Peyer's patch (tissue), 4 donors: ENCODE measurements around the gene PTCH1.
A peak's percentile ranks its signal among the peaks of the same experiment; 100 is the strongest.

Source experiments
- POLR2A ChIP-seq, 2 donors: fragments of 450-650 bp; IDR thresholded peaks; one replicate each; pipeline ENCODE4 v1.5.1; 2017; ENCODE audit warnings: antibody characterized with exemption in 2 of 2, mild to moderate bottlenecking in 2 of 2, moderate library complexity in 2 of 2
- TF ChIP-seq, protein P1 (sequence below), 6 experiments: fragments of 450-650 bp in 4 of 6; fragments of 200-600 bp in 2 of 6; sonication (generic) in 1 of 6; IDR thresholded peaks; one replicate each; pipeline ENCODE4 v1.5.1; 2017 to 2019; ENCODE audit warnings: antibody characterized with exemption in 6 of 6, mild to moderate bottlenecking in 3 of 6, moderate library complexity in 1 of 6

DNA sequence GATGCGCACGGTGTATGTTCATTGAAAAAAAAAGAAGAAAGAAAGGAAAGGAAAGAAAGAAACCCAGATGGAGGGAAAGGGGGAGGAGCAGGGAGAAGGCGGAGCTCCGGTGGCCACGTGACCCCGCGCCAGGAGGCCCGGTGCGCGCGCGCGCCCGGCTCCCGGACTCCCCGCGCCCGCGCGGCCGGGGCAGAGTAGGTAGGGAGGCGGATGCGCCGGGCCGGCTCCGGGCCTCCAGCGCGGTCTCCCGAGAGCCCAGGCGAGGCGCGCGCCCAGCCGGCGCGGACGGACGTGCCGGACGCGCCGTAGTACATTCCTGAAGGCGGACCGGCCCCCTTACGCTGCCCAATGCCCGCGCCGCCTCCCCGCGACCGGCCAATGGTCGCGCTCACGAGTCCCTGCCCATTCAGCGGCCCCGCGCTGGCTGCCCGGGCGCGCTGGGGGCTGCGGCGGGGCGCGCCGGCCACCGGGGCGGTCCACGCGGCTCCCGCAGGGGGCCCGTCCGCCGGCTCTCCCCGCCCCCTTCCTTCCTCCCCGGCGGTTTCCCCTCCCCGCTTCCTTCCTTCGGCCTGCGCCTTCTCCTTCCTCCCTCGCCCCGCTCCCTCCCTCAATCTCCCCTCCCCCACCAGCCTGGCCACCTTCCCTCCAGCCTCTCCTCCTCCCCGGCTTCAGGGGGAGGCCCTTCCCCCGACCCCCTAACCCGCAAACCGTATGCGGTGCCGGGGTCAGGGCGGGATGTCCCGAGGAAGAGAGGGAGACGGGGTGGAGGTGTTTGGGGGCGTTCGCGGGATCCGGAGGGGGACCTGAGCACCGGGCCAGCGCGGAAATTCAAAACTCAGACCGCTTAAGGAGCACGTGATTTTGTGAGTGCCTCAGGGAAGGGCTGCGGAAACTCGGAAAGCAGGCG lies 5.8 kb downstream of the PTCH1 start:
- TF ChIP-seq, protein P1, sequence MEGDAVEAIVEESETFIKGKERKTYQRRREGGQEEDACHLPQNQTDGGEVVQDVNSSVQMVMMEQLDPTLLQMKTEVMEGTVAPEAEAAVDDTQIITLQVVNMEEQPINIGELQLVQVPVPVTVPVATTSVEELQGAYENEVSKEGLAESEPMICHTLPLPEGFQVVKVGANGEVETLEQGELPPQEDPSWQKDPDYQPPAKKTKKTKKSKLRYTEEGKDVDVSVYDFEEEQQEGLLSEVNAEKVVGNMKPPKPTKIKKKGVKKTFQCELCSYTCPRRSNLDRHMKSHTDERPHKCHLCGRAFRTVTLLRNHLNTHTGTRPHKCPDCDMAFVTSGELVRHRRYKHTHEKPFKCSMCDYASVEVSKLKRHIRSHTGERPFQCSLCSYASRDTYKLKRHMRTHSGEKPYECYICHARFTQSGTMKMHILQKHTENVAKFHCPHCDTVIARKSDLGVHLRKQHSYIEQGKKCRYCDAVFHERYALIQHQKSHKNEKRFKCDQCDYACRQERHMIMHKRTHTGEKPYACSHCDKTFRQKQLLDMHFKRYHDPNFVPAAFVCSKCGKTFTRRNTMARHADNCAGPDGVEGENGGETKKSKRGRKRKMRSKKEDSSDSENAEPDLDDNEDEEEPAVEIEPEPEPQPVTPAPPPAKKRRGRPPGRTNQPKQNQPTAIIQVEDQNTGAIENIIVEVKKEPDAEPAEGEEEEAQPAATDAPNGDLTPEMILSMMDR (IDR thresholded peaks at IDR 0.05) = no peak
- peak; percentile 59 to 74 for TF ChIP-seq POLR2A (IDR thresholded peaks at IDR 0.05)
